GM19468 (cell line): ENCODE results near the gene MMADHC.

Source experiments
- ATAC-seq: cut with Tn5 transposase; IDR thresholded peaks from one replicate; pipeline ENCODE4 v1.9.1; 2021; ENCODE audit warnings: mild to moderate bottlenecking, moderate library complexity, moderate number of reproducible peaks; ENCODE audit not compliant: unreplicated experiment; ENCODE audit errors: extremely low read depth

The MMADHC gene

GRCh38 chr2:149587220-149587949, at the start of gene MMADHC:
TSS of gene MMADHC (minus strand) at chr2:149587775. CDS start at chr2:149587097, 678 bp downstream.
- ATAC-seq: peak; percentile 99

- ATAC-seq: no peak
Observed at GRCh38 chr2:149634103-149634502, 46.5 kb upstream of the MMADHC start.

DNA sequence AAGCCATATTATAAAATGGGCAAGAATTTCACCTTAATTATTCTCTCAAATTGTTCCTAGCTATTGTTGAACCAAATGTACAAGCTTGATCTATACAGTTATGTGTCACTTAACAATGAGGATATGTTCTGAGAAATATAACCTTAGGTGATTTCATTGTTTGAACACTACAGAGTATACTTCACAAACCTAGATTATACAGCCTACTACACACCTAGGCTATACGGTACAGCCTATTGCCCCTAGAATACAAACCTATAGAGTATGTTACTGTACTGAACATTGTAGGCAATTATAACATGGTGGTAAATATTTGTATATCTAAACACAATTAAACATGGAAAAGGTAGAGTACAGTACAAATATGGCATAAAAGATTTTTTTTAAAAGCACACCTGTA, 42.9 kb upstream of the MMADHC start:
- ATAC-seq: no peak

- no peak for ATAC-seq
Observed at GRCh38 chr2:149629026-149629425, 41.5 kb upstream of the MMADHC start.

DNA sequence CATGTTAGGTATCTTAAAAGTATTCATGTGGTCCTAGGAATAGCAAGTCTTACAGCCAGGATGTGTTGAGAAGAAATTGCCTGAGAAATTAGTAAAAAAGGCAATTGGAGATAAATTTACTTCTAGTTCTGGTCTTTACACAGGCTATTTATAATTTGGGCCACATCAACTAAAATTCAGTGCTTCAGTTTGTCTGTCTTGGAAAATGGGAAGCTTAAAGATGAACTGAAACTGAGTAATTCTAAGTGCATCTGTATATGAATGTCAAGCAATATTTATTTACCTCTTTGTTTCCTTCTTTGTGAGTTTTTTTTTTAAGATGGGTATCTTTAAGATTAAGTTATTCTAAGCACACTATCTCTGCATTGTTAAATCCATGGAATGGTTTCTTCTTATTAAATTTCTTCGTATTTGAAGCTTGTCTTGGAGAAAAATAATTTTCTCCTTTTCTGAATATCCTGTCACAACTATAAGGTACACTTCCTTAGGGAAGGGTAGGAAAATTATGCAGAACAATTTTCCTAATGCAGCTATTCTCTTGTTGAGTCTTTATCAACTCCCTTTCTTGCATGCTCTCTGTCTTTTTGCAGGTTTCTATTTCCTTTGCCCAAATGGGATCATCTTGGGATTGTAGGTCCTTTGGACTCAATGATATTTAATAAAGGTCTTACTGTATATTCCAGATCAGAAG, 39.7 kb upstream of the MMADHC start:
- no peak for ATAC-seq

DNA sequence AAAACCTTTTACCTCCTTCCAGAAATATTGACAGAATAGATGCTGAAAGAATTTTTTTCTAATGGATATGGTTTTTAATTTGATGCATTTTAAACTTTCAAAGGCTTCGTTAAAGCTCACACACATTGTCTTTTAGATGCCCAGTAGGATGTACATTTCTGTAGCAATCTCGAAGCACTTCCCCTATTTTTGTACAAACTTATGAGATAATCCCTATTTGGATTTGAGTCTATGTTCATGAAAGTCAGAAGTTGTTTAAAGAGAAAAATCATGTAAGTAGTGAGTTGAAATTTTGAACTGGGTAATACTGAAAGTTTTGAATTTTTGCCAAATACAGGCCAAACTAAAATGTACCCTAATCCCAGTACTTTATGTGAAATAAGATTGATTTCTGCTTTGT, 38.1 kb upstream of the MMADHC start:
- ATAC-seq: no peak

- ATAC-seq: no peak
Observed at GRCh38 chr2:149625271-149625670, 37.7 kb upstream of the MMADHC start.

DNA sequence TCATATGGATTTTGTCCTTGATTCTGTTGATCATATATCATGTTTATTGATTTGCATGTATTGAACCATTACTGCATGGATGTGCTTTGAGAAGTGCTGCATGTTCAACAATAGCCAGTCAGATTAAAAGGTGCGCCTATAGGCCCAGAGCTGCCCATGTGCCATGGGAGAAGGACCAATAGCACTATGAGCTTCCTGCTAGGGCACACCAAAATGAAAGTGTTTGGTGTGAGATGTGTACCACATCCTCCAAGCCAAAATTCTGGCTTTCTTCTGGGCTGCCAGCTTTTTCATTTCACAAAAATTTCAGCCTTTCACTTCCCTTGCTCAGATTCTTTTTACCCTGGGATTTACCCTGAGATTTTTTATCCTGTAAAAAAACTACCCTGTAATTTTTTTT, 34.8 kb upstream of the MMADHC start:
- no peak for ATAC-seq

- no peak for ATAC-seq
Observed at GRCh38 chr2:149617476-149617875, 29.9 kb upstream of the MMADHC start.

DNA sequence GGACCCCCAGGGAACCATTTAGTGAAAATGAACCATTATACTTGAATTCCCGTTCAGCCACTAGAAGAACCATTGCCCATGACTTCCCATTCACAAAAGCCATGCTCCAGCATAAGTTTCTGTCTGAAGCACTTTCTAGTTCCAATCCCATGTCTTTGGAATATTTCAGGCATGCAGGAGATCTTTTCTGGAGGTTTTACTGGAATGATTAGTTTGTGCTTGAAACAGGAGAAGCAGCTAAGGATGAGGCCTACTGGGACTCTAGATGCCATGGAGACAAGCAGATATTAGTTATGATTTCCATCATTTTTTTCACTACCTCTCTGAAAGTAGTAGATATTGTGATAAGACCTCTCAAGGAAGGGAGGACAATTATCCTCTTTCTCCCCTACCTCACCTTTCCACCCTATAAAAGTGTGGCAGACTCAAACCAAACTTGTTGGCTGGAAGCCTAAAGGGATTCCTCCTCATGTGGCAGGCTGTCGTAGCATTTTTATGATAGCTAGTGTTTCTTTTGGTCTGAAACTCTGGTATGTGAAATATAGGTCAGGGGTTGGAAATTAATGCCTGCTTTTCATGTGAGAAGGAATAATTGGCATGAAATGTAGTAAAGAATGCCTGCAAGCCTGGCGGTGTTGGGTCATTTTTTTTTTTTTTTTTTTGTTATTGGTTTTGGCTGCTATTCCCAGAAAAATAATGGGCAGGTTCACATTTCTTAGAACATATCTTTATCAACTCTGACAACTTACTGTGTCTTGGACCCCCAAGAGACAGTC, 29.3 kb upstream of the MMADHC start:
- ATAC-seq: no peak

- no peak for ATAC-seq
Observed at GRCh38 chr2:149613704-149614103, 26.1 kb upstream of the MMADHC start.

DNA sequence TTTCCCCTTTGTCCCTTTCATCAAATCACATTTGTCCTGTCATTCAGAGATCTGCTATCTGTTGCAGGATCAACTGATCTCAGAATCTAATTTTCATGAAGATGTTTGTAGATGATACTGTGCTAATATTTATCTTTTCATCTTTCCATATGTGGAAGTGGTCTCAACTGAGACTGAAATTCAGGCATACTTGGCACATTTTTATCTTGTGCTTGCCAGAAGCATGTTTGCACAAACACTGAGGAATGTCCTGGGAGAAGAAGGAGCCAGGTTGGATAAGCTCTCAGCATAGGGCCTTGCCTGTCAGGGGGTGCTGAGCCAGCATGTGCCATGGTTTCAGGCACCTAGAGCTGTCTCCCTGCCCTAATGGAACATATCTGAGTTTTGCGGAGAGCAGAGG, 24.5 kb upstream of the MMADHC start:
- ATAC-seq: no peak

GRCh38 chr2:149611100-149611820, 23.7 kb upstream of the MMADHC start:
- no peak for ATAC-seq

DNA sequence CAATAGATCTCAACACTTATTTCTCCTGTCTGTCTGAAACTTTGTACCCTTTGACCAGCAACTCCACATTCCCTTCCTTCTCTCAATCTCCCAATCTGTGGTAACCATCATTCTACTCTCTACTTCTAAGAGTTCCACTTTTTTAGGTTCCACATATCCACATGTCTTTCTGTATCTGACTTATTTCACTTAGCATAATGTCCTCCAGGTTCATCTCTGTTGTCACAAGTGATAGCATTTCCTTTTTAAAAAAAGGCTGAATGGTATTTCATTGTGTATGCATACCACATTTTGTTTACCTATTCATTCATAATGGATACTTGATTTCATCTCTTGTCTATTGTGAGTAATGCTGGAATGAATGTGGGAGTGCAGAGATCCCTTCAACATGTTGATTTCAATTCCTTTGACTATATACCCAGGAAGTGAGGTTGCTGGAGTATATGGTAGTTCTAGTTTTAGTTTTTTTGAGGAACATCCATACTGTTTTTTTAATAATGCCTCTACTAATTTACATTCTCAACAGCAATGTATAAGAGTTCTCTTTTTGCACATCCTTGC, 18.8 kb upstream of the MMADHC start:
- no peak for ATAC-seq

GRCh38 chr2:149603248-149603647, 15.7 kb upstream of the MMADHC start:
- no peak for ATAC-seq

GRCh38 chr2:149601141-149601796, 13.7 kb upstream of the MMADHC start:
- ATAC-seq: no peak

DNA sequence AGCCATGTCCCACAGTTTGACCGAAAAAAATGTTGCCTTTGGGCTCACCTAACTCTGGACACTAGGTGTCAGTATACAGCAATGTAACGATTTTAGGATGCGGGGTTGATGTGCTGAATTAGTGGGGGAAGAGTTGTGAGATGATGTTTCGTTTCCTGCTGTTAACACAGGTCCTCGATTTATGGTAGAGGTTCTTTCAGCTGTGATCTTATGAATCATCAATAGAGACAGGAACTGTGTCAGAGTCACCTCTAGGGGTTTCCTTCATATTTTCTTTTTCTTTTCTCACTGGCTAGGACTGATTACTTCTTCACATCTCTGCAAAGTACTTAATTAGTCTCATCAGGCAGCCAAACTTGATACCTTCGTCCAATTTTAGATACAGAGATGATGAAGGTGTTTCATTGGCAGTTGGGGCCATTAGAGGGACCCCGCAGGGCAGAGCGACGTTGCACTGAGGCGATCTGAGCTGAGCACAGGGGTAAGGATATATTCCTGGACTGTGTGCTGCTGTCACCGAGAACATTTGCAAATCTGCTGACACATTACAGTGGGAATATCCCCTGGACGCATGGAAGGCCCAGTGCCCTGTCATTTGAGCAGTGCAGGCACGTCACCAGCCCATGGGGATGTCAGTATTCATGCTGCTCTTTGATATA, 10.2 kb upstream of the MMADHC start:
- peak; percentile 98 for ATAC-seq

DNA sequence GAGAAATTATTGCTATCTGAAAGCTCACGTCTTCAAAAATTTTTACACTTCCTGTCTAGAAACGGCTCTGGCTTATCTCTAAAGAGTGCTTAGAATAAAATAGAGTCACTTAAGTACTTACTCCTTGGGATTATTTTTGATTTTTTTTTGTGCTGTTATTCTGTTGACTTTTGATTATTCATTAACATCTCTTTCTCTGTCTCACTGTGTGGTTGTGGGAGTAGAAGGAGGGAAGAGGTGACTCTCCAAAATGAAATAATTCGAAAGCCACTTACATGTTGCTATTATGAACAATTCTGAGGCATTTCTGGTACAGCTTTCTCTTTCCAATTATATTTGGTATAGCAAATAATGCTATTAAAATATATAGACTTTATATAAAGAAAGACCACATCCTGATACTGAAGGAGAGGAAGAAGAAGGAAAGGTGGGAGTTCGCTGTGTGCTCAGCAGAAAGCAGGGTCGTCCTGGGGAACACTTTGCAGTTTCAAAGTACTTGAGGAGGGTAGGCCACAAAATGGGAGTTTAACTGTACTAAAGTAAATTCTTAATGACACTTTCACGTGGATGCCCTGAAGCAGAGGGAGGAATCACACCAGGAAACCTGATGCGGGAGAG, 9.6 kb upstream of the MMADHC start:
- ATAC-seq: no peak

GRCh38 chr2:149596471-149596870, 8.9 kb upstream of the MMADHC start:
- ATAC-seq: no peak
